ENCODE results near the gene PEMT.
A peak's percentile ranks its signal among the peaks of the same experiment; 100 is the strongest.

The PEMT gene

DNA sequence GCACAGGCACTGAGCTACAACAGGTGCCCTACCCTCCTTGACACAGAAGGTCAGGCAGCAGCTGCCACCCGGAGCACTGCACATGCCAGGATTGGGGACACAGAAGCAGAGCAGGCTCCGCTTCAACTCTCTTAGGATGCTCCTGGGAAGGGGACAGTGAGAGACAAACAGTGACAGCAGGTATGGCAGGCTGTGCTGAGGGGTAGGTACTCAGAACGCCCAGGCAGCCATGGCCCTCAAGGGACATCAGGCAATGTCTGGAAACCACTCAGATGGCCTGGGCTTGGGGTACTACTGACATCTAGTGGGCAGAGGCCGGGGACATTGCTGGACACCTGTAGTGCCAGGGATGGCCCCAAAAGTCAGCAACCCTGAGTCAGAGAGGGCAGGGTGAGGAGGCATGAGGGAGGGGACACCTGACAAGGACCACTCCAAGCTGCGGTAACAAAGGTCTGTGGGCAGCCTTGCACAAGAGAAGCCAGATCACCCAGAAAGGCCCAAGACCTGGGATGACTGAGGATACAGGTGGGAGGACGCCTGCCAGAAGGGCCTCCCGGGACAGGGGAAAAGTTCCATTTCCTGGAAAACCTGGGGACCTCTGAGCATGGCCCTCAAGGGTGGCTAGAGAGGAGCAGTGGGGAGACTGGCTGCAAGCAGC is 21.2 kb downstream of the PEMT start:
- DNase-seq, result peak in 1 of 2 experiments; percentile 39

DNA sequence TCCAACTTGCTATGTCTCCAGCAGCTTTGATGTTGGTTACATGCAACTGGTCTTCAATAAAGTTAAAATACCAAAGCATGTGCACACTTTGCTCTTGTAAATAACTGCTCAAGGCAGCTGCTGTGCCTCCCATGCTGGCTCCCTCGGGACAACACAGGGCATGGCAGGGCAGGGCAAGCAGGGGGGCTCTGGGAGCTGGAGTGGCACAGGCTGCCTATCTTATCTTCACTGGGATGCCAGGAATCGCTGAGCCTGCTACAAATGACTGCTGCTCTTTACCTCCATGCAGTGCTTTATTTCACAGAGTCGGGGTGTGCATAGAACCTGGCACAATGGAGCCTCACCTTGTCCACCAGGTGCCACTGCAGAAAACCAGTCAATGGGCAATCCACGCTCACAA is 21.8 kb downstream of the PEMT start:
- no peak for DNase-seq

GRCh38 chr17:17568772-17569195 is 22.7 kb downstream of the PEMT start:
- peak; percentile 13 to 63 for DNase-seq

- no peak for DNase-seq
These were observed 23.9 kb downstream of the PEMT start for GRCh38 chr17:17567631-17568030.

DNA sequence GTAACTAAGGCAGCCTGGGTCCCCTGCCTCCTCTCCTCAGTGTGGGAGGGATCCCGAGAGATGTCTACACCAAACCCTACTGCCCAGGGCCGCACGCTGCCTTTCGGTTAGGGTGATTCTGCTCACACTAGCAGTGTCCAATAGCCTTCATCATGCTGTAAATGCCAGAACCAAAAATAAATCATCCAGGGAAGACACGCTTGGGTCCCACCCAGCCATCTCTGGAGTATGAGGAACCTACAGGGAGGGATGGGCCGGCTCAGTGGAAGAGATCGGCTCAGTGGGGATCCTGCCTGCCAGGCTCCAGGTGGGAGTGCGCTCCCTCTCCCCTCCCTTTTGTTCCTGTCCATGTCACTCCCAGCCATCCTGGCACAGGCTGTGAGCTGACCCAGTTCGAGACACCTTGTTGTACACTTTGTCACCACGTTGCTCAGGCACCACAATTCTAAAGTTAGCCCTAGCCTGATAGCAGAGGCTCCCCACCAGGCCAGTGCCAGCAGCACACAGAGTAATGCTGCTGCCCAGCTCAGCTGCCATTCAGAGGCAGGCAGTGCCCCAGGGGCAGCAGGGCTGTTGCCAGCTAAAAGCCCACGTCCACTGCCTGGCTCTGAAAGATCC is 24.5 kb downstream of the PEMT start:
- DNase-seq, result no peak

GRCh38 chr17:17565471-17566339 is 25.8 kb downstream of the PEMT start:
- DNase-seq, result no peak

- no peak for DNase-seq
These were observed 26.6 kb downstream of the PEMT start for GRCh38 chr17:17564896-17565295.

- no peak for DNase-seq
These were observed 27.2 kb downstream of the PEMT start for GRCh38 chr17:17564323-17564722.

DNA sequence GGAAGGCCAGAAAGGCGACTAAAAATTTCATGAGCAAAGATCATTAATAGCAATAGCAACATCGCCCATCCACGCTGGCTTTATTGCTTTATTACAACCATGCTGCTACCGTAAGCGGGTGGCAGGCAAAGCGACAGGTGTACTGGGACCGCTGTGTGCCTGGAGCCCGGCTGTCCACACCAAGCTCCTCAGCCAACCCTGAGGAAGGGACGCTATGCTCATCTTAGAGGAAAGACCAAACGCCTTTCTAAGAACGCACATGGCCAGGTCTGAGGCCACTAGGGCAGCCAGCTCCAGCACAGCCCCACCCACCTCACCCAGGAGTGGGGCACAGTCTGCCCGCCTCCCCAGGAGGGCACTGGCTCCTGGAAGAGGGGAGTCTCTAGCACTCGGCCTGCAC is 28.0 kb downstream of the PEMT start:
- no peak for DNase-seq

GRCh38 chr17:17562146-17562511 is 29.4 kb downstream of the PEMT start:
- DNase-seq, result no peak

GRCh38 chr17:17561408-17562145 is 29.9 kb downstream of the PEMT start:
- peak in 1 of 2 experiments; percentile 26 for DNase-seq

DNA sequence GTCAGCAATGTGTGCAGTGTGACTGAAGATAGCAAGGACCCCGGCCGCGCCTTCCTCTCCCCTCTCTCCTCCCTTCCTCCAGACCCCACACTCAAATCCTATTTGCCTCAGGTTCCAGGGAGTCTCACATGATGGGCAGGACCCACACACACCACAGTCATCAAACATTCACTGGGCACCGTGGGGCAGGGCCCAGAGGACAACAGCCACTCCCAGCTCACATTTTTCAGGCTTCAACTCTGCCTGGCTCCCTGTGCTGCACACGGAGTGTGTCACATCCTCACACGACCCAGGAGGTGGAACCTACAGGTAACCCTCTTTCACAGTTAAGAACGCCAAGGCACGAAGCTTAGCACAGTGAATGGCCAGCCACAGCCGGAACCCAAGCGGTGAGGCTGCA is 30.5 kb downstream of the PEMT start:
- no peak for DNase-seq

GRCh38 chr17:17560167-17560566 is 31.3 kb downstream of the PEMT start:
- no peak for DNase-seq

GRCh38 chr17:17559164-17559563 is 32.3 kb downstream of the PEMT start:
- no peak for DNase-seq

- DNase-seq, result no peak
These were observed 33.1 kb downstream of the PEMT start for GRCh38 chr17:17558431-17558830.

DNA sequence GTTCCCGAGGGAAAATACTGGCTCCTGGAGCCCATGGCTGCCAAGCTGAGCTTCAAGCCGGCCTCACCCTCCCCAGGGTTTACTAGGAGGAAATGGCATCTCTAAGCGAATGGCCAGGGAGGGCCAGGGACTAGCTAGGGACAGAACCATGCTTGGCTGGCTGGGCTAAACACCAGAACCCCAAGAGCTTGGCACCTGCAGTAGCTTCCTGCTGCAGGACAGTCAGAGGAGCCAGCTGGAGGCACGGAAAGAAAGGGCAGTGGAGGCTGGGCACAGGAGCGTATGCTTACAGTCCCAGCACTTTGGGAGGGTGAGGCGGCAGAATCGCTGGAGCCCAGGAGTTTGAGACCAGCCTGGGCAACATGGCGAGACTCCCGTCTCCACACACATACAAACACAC is 33.7 kb downstream of the PEMT start:
- no peak for DNase-seq

DNA sequence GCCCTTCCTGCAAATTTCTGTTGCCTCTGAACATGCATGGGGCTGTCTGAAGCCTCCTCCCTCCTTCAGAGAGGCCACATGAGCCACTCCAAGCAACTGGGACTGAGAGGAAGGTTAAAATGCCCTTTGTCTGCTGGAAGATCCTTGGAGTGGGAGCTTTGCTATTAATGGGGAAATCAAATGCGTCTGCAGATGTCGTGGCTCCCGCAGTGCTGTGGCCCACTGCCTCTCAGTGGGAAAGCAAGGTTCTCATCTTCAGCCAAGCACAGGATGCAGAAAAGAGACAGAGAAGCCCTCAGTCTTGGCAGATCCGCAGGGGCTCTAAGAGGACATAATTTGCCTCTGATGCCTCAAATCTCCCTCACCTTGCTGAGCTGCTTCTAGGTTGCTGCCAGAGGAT is 34.8 kb downstream of the PEMT start:
- DNase-seq, result no peak

DNA sequence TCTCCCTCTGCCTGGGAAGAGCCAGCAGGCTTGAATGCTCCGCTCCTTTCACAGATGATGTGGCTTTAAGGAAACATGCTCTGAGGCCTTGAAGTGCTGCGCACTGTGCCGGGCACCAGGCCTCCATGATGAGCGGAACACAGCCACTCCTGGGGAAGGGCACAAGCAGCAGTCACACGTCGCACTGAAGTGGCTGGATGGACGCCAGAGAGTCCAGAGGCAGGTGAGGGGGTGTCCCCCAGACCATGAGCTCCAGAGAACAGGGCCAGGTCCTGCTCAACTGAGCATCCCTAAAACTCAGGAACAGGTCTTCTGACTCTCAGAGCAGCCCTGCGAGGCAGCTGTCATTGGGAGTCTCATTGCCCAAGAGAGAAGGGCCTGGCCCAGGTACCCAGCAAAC is 35.6 kb downstream of the PEMT start:
- no peak for DNase-seq

- no peak for DNase-seq
These were observed 36.4 kb downstream of the PEMT start for GRCh38 chr17:17555151-17555550.

GRCh38 chr17:17554266-17554665 is 37.2 kb downstream of the PEMT start:
- no peak for DNase-seq

GRCh38 chr17:17553217-17554195 is 38.0 kb downstream of the PEMT start:
- DNase-seq, result no peak

All from NCI-H526 (cell line).